HUES64 (cell line): ENCODE measurements around the gene RFX5.

Experiments used
- H3K27ac ChIP-seq: 2 replicates; pipeline ENCODE4 v1.7.0; 2013; ENCODE audit warnings: low read depth, low read length, inconsistent platforms
- H3K27me3 ChIP-seq: 2 replicates; pipeline ENCODE4 v1.6.1; 2013; ENCODE audit warnings: mild to moderate bottlenecking, low read length; ENCODE audit not compliant: insufficient read depth
- H3K36me3 ChIP-seq: 2 replicates; pipeline ENCODE4 v1.6.1; 2013; ENCODE audit warnings: mild to moderate bottlenecking, low read length; ENCODE audit not compliant: insufficient read depth
- H3K4me1 ChIP-seq: 2 replicates; pipeline ENCODE4 v1.6.1; 2013; ENCODE audit warnings: mild to moderate bottlenecking, low read length, moderate library complexity; ENCODE audit not compliant: insufficient read depth
- H3K4me3 ChIP-seq: 2 replicates; pipeline ENCODE4 v1.5.1; 2013; ENCODE audit warnings: mild to moderate bottlenecking, low read length, moderate library complexity
- H3K9ac ChIP-seq: 2 replicates; pipeline ENCODE4 v1.6.1; 2013; ENCODE audit warnings: mild to moderate bottlenecking, low read depth, low read length
- H3K9me3 ChIP-seq: 2 replicates; pipeline ENCODE4 v1.6.1; 2013; ENCODE audit warnings: low read depth, low read length; ENCODE audit not compliant: insufficient read depth
- WGBS: fragments of 150-250, 120-280 bp; methylation state at CpG from one replicate; pipeline ENCODE4 v1.1.7; 2013; ENCODE audit warnings: missing lambda C conversion rate; 5-methylcytosine and 5-hydroxymethylcytosine counted together

The RFX5 gene

GRCh38 chr1:151290709-151291303 is 56.2 kb downstream of the RFX5 start:
- no peaks in the 10 kb centered on the region for H3K27me3 ChIP-seq
- peaks cover 81% of the 10 kb centered on the region for H3K36me3 ChIP-seq
- H3K9me3 ChIP-seq, result no peaks in the 10 kb centered on the region
- H3K27ac ChIP-seq, result no peak overlapping the region
- 92% methylated on average over 18 of the region's 19 CpGs for WGBS
- H3K4me3 ChIP-seq, result no peak overlapping the region
- no peak overlapping the region for H3K9ac ChIP-seq
- H3K4me1 ChIP-seq, result peaks cover 20% of the 10 kb centered on the region
